GM12878 (cell line): ENCODE results near the gene SYNM. TPM values are rescaled to one million over a fixed set of nuclear protein-coding genes. Genes with fewer than 3 reads are reported as not detected.

ENCODE experiments used
- ATAC-seq: fragments of 200-7000 bp; cut with Tn5 transposase; 3 replicates; pipeline ENCODE4 v1.9.1; 2020; ENCODE audit warnings: mild to moderate bottlenecking, moderate library complexity
- BruUV-seq: library from RNA; stranded (reverse); fragments of 400-500 nt; replicated peaks from 2 replicates; lab custom pipeline; 2021; lab: Mats Ljungman, UMichigan
- CTCF ChIA-PET: fragments of 300-600 bp; sonication (Branson Sonifier 250); formaldehyde crosslinking; extraction: SDS; loops from one replicate; lab custom pipeline; 2021; ENCODE audit warnings: inconsistent platforms; lab: Yijun Ruan, JAX
- POLR2A ChIA-PET: fragments of 350-600 bp; formaldehyde crosslinking; extraction: SDS; loops from one replicate; lab custom pipeline; 2021; ENCODE audit warnings: inconsistent platforms; lab: Charles Lee
- RAD21 ChIA-PET: fragments of 300-600 bp; sonication (Branson Sonifier 250); formaldehyde crosslinking; loops from one replicate; lab custom pipeline; 2023; ENCODE audit warnings: antibody characterized with exemption; ENCODE audit not compliant: unreplicated experiment; lab: Charles Lee
- SMC1A ChIA-PET: fragments of 300-600 bp; sonication (Branson Sonifier 250); formaldehyde crosslinking; loops from one replicate; lab custom pipeline; 2023; ENCODE audit not compliant: unreplicated experiment, uncharacterized antibody; lab: Charles Lee
- DNase-seq: peaks from one replicate; pipeline ENCODE4 v3.0.0-alpha.2; 2011; ENCODE audit warnings: low read depth, low spot score
- FAIRE-seq: peaks from 3 replicates; lab custom pipeline; 2011; peaks lifted over from hg19 to GRCh38; lab: Jason Lieb, UNC
- H2AFZ ChIP-seq: 2 replicates; pipeline ENCODE4 v1.6.0; 2011; ENCODE audit warnings: low read depth, low read length, control low read depth; ENCODE audit not compliant: control insufficient read depth
- H3K27ac ChIP-seq: 2 replicates; pipeline ENCODE4 v1.5.1; 2011; ENCODE audit warnings: control low read depth; ENCODE audit not compliant: control insufficient read depth, insufficient read depth
- H3K27me3 ChIP-seq, 2 experiments: replicated peaks in 1 of 2; 2 replicates each; pipeline versions ENCODE4 v1.6.0 to v1.6.1; 2011; ENCODE audit warnings: low read length in 1 of 2; ENCODE audit not compliant: control insufficient read depth in 2 of 2, insufficient read depth in 2 of 2
- H3K36me3 ChIP-seq, 2 experiments: 2 replicates each; pipeline ENCODE4 v1.5.1; 2011; ENCODE audit warnings: low read length in 1 of 2; ENCODE audit not compliant: control insufficient read depth in 2 of 2, insufficient read depth in 2 of 2
- H3K4me1 ChIP-seq: 2 replicates; pipeline ENCODE4 v1.6.1; 2011; ENCODE audit warnings: mild to moderate bottlenecking, low read length, moderate library complexity, mixed read lengths; ENCODE audit not compliant: control insufficient read depth, insufficient read depth
- H3K4me2 ChIP-seq: 2 replicates; pipeline ENCODE4 v1.6.0; 2011; ENCODE audit warnings: control low read depth; ENCODE audit not compliant: control insufficient read depth, insufficient read depth
- H3K4me3 ChIP-seq: fragments of 200-600 bp; sonication (generic); 2 replicates; pipeline ENCODE4 v1.5.1; 2016
- H3K79me2 ChIP-seq: 2 replicates; pipeline ENCODE4 v1.6.0; 2011; ENCODE audit warnings: low read length; ENCODE audit not compliant: control insufficient read depth, insufficient read depth
- H3K9ac ChIP-seq: 2 replicates; pipeline ENCODE4 v1.8.0; 2011; ENCODE audit warnings: low read length, control low read depth, mixed read lengths; ENCODE audit not compliant: control insufficient read depth, insufficient read depth
- H3K9me3 ChIP-seq: replicated peaks from 3 replicates; pipeline ENCODE4 v1.5.1; 2011; ENCODE audit warnings: mild to moderate bottlenecking, low read length; ENCODE audit not compliant: control insufficient read depth, insufficient read depth
- H4K20me1 ChIP-seq: 2 replicates; pipeline ENCODE4 v1.6.0; 2011; ENCODE audit not compliant: control insufficient read depth, insufficient read depth
- ATF2 ChIP-seq: IDR thresholded peaks from 2 replicates; pipeline ENCODE4 v1.6.1; 2012; ENCODE audit warnings: low read length, inconsistent platforms
- IKZF1 ChIP-seq: fragments of 450-650 bp; conservative IDR thresholded peaks from 2 replicates; pipeline ENCODE4 v1.6.1; 2017; ENCODE audit warnings: antibody characterized with exemption, mild to moderate bottlenecking
- IKZF2 ChIP-seq, 2 experiments: fragments of 450-650 bp; IDR thresholded peaks; 2 replicates each; pipeline ENCODE4 v1.6.1; 2017; ENCODE audit warnings: mild to moderate bottlenecking in 2 of 2, moderate library complexity in 2 of 2
- POLR2A ChIP-seq: IDR thresholded peaks from 2 replicates; pipeline ENCODE4 v1.6.1; 2011; ENCODE audit warnings: low read depth, mild to moderate bottlenecking, low read length
- RUNX3 ChIP-seq: IDR thresholded peaks from 2 replicates; pipeline ENCODE4 v1.6.1; 2012; ENCODE audit warnings: low read length, inconsistent platforms
- SREBF1 ChIP-seq: IDR thresholded peaks from 2 replicates; pipeline ENCODE4 v1.6.1; 2012; ENCODE audit warnings: mild to moderate bottlenecking, low read length
- ZSCAN29 ChIP-seq: fragments of 450-650 bp; IDR thresholded peaks from 2 replicates; pipeline ENCODE4 v1.6.1; 2017; ENCODE audit warnings: mild to moderate bottlenecking, moderate library complexity
- WGBS: methylation state at CpG from one replicate; pipeline ENCODE4 v1.1.6; 2016; ENCODE audit warnings: low lambda C conversion rate; ENCODE audit not compliant: insufficient replicate concordance, insufficient coverage; ENCODE audit errors: missing lambda C conversion rate; 5-methylcytosine and 5-hydroxymethylcytosine counted together
- in situ Hi-C: fragments of 300-500 bp; cut with MboI; formaldehyde crosslinking; loops from 9 replicates; pipeline ENCODE4 v1.14.3; 2018; ENCODE audit warnings: mixed read lengths
- intact Hi-C: fragments of 100-400 bp; cut with micrococcal nuclease; formaldehyde crosslinking; loops from one replicate; pipeline ENCODE4 v1.14.2; 2022; ENCODE audit not compliant: unreplicated experiment
- polyA plus RNA-seq, 11 experiments: library from polyadenylated mRNA; depleted of rRNA in 4 of 11; unstranded in 6 of 11; stranded (reverse) in 5 of 11; fragments of >200 nt; fragmentation: Nextera tagmentation in 4 of 11; fragmentation: Illumina TruSeq in 1 of 11; extraction: Ambion mirVana in 4 of 11; extraction: Trizol in 1 of 11; gene quantifications; 1 replicate in 1 of 11; 2 replicates in 10 of 11; pipeline versions ENCODE4 v1.2.1 to v1.2.3, GENCODE V29; 2011 to 2016; ENCODE audit warnings: inconsistent platforms in 2 of 11, missing spikeins in 2 of 11, low read depth in 1 of 11
- total RNA-seq, 4 experiments: library from RNA; depleted of rRNA in 3 of 4; stranded (reverse); fragments of >200 nt in 3 of 4; fragmentation: Illumina TruSeq in 1 of 4; extraction: Trizol in 1 of 4; gene quantifications; 2 replicates each; pipeline versions ENCODE4 v1.2.1 to v1.2.3, GENCODE V29; 2013 to 2021
- TF ChIP-seq, protein P1 (sequence below): fragments of 450-650 bp; IDR thresholded peaks from 2 replicates; pipeline ENCODE4 v1.6.1; 2017; ENCODE audit warnings: low read depth, mild to moderate bottlenecking, moderate library complexity

SYNM gene
- total and polyA plus RNA-seq, 10 of the 15 experiments (the other 5 are each of a cell fraction or from before 2014, with no cell fraction given), result 0.05 to 1.1 (median 0.89) TPM; not detected in 1

DNA sequence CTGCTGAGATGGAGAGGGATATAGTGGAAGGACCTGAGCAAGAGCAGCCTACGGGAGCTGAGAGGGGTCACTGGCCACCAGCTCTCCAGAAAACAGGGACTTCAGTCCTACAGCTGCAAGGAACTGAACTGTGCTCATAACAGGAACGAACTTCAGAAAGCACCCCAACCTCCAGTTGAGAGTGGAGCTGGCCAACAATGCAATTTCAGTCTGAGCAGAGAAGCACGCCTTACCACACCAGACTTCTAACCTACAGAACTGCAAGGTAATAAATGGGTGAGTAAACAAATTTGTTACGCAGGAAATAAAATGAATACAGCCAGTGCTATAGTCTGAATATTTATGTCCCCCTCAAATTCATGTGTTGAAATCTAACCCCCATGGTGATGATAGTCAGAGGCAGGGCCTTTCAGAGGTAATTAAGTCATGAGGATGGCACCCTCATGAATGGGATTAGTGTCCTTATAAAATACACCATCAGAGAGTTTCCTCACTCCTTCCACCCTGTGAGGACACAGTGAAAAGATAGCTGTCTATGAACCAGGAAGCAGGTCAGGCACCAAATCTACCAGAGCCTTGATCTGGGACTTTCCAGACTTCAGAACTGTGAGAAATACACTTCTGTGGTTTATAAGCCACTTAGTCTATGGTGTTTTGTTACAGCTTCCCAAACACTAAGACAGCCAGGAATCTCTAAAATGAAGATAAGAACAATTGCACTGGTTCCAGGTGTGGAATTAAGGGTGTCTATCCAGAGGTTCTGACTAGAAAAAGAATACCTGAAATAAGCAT lies 58.6 kb downstream of the SYNM start:
- in situ Hi-C loops, result no loop called here
- H3K4me1 ChIP-seq, result peaks cover 10% of the 10 kb centered on the region; the same call in 1 of the 2 replicates
- no peak overlapping the region for H3K9ac ChIP-seq
- TF ChIP-seq ATF2 (no peak), SREBF1 (no peak), POLR2A (no peak), IKZF1 (0 out of 2 replicates have a peak, but pooled peaks have one; percentile 21), ZSCAN29 (0 out of 2 replicates have a peak, but pooled peaks have one; percentile 35), RUNX3 (peak; percentile 51; the same call in 1 of the 2 replicates), IKZF2 (IDR thresholded peaks at IDR 0.05) (0 out of 4 replicates have a peak, but pooled peaks of 1 of the 2 experiments have one; percentile 15)
- TF ChIP-seq, protein P1, sequence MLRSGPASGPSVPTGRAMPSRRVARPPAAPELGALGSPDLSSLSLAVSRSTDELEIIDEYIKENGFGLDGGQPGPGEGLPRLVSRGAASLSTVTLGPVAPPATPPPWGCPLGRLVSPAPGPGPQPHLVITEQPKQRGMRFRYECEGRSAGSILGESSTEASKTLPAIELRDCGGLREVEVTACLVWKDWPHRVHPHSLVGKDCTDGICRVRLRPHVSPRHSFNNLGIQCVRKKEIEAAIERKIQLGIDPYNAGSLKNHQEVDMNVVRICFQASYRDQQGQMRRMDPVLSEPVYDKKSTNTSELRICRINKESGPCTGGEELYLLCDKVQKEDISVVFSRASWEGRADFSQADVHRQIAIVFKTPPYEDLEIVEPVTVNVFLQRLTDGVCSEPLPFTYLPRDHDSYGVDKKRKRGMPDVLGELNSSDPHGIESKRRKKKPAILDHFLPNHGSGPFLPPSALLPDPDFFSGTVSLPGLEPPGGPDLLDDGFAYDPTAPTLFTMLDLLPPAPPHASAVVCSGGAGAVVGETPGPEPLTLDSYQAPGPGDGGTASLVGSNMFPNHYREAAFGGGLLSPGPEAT, result peak; percentile 40; the same call in 1 of the 2 replicates
- TF ChIP-seq, all 136 proteins: peak for 5
- H3K4me2 ChIP-seq, result no peak overlapping the region
- ATAC-seq (peak; percentile 78), FAIRE-seq (peak; percentile 72), DNase-seq (no peak)
- ChIA-PET RAD21 (no interaction called here), SMC1A (interaction anchor here (0.6 to 1.4 kb wide), 3 partner anchors 50 to 856 kb away, joined by 3 to 5 read pairs (median 3); no protein-coding TSS in a partner anchor), POLR2A (no interaction called here), CTCF (interaction anchor here (1.3 to 2.4 kb wide), 4 partner anchors 13 to 63 kb away, joined by 3 to 8 read pairs (median 6); no protein-coding TSS in a partner anchor)
- no peaks in the 10 kb centered on the region for H3K79me2 ChIP-seq
- intact Hi-C loops, result no loop called here
- 56% methylated on average over 4 of the region's 4 CpGs for WGBS
- H3K4me3 ChIP-seq, result no peak overlapping the region
- H4K20me1 ChIP-seq, result no peaks in the 10 kb centered on the region
- no peaks in the 10 kb centered on the region for H3K9me3 ChIP-seq
- no TSS peak for BruUV-seq
- no peaks in the 10 kb centered on the region for H3K27me3 ChIP-seq
- no peaks in the 10 kb centered on the region for H3K36me3 ChIP-seq
- H2AFZ ChIP-seq, result no peak overlapping the region; the same call in 1 of the 2 replicates
- peak overlapping the region; percentile 24 for H3K27ac ChIP-seq
